ENCODE data around the gene WDR5B.
"Not testable (repeated sequence)": the region's sequence is repeated elsewhere in the genome, so short reads cannot be mapped to it uniquely, and the experiment has no call there.

Gene WDR5B

GRCh38 chr3:122415762-122416654, at the start of gene WDR5B:
Gene WDR5B (minus strand): TSS chr3:122416062. CDS start chr3:122415528, 534 bp downstream.
- no peak for DNase-seq

GRCh38 chr3:122464659-122465058, 48.8 kb upstream of the WDR5B start:
- no peak for DNase-seq

GRCh38 chr3:122462406-122462805, 46.5 kb upstream of the WDR5B start:
- no peak for DNase-seq

GRCh38 chr3:122461806-122462205, 45.9 kb upstream of the WDR5B start:
- no peak for DNase-seq

GRCh38 chr3:122458992-122459391, 43.1 kb upstream of the WDR5B start:
- no peak for DNase-seq

- no peak for DNase-seq
These were observed 41.8 kb upstream of the WDR5B start for GRCh38 chr3:122457706-122458105.

- DNase-seq: no peak
These were observed 40.2 kb upstream of the WDR5B start for GRCh38 chr3:122456074-122456473.

GRCh38 chr3:122451371-122451770, 35.5 kb upstream of the WDR5B start:
- DNase-seq: no peak

GRCh38 chr3:122448218-122448617, 32.4 kb upstream of the WDR5B start:
- DNase-seq: not testable (repeated sequence)

GRCh38 chr3:122444491-122444887, 28.6 kb upstream of the WDR5B start:
- DNase-seq: not testable (repeated sequence)

GRCh38 chr3:122443762-122444490, 28.1 kb upstream of the WDR5B start:
- not testable (repeated sequence) for DNase-seq

- no peak for DNase-seq
These were observed 27.2 kb upstream of the WDR5B start for GRCh38 chr3:122443090-122443489.

- DNase-seq: no peak
These were observed 20.1 kb upstream of the WDR5B start for GRCh38 chr3:122435950-122436349.

GRCh38 chr3:122430371-122430770, 14.5 kb upstream of the WDR5B start:
- no peak for DNase-seq

- no peak for DNase-seq
These were observed 12.1 kb upstream of the WDR5B start for GRCh38 chr3:122427857-122428471.

- DNase-seq: no peak
These were observed 6.0 kb upstream of the WDR5B start for GRCh38 chr3:122421836-122422235.

GRCh38 chr3:122421101-122421500, 5.2 kb upstream of the WDR5B start:
- DNase-seq: no peak

GRCh38 chr3:122416966-122417365, 1.1 kb upstream of the WDR5B start:
- DNase-seq: no peak

- no peak for DNase-seq
These were observed 638 bp downstream of the WDR5B start for GRCh38 chr3:122415104-122415744.

GRCh38 chr3:122414391-122414790, 1.5 kb downstream of the WDR5B start:
- no peak for DNase-seq

- no peak for DNase-seq
These were observed 5.2 kb downstream of the WDR5B start for GRCh38 chr3:122410639-122411038.

- no peak for DNase-seq
These were observed 5.8 kb downstream of the WDR5B start for GRCh38 chr3:122410111-122410510.

- no peak for DNase-seq
These were observed 6.4 kb downstream of the WDR5B start for GRCh38 chr3:122409446-122409845.
